ENCODE results near the gene BAD. TPM values are rescaled to one million over a fixed set of nuclear protein-coding genes. Genes with fewer than 3 reads are reported as not detected.

The BAD gene
- total and polyA plus RNA-seq, 2 of the 13 experiments (the other 11 are each of a cell fraction or from before 2014, with no cell fraction given) = 17.9 to 28.5 TPM

DNA sequence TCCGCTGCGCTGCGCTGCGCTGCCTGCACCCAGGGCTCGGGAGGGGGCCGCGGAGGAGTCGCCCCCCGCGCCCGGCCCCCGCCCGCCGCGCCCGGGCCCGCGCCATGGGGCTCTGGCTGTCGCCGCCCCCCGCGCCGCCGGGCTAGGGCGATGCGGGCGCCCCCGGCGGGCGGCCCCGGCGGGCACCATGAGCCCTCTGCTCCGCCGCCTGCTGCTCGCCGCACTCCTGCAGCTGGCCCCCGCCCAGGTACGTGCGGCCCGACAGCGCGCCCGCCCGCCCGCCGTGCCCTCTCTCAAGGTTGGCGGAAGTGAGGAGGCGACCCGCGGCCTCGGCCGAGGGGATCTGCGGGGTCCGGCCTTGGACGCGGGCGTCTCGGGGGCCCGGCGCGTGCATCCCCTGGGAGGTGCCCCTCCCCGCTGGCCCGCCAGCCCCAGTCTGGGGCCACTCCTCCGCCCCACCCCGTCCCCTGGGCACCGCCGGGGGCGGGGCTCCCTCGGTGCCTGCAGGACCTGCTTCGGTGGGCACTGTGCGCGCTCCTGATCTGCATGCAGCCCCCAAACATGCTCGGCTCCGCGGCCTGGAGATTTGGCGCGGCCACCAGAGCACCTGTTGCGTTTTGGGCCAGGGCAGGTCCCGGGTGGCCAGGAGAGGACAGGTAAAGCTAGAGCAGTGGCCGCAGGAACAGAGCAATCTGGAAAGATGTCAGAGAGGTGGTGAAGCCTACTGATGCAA is 49.7 kb downstream of the BAD start (continued):
- TF ChIP-seq, protein P1, sequence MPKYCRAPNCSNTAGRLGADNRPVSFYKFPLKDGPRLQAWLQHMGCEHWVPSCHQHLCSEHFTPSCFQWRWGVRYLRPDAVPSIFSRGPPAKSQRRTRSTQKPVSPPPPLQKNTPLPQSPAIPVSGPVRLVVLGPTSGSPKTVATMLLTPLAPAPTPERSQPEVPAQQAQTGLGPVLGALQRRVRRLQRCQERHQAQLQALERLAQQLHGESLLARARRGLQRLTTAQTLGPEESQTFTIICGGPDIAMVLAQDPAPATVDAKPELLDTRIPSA (CRISPR knock-in tag; IDR thresholded peaks at IDR 0.05; ENCODE audit: borderline replicate concordance) = no peak
- TF ChIP-seq, protein P2, sequence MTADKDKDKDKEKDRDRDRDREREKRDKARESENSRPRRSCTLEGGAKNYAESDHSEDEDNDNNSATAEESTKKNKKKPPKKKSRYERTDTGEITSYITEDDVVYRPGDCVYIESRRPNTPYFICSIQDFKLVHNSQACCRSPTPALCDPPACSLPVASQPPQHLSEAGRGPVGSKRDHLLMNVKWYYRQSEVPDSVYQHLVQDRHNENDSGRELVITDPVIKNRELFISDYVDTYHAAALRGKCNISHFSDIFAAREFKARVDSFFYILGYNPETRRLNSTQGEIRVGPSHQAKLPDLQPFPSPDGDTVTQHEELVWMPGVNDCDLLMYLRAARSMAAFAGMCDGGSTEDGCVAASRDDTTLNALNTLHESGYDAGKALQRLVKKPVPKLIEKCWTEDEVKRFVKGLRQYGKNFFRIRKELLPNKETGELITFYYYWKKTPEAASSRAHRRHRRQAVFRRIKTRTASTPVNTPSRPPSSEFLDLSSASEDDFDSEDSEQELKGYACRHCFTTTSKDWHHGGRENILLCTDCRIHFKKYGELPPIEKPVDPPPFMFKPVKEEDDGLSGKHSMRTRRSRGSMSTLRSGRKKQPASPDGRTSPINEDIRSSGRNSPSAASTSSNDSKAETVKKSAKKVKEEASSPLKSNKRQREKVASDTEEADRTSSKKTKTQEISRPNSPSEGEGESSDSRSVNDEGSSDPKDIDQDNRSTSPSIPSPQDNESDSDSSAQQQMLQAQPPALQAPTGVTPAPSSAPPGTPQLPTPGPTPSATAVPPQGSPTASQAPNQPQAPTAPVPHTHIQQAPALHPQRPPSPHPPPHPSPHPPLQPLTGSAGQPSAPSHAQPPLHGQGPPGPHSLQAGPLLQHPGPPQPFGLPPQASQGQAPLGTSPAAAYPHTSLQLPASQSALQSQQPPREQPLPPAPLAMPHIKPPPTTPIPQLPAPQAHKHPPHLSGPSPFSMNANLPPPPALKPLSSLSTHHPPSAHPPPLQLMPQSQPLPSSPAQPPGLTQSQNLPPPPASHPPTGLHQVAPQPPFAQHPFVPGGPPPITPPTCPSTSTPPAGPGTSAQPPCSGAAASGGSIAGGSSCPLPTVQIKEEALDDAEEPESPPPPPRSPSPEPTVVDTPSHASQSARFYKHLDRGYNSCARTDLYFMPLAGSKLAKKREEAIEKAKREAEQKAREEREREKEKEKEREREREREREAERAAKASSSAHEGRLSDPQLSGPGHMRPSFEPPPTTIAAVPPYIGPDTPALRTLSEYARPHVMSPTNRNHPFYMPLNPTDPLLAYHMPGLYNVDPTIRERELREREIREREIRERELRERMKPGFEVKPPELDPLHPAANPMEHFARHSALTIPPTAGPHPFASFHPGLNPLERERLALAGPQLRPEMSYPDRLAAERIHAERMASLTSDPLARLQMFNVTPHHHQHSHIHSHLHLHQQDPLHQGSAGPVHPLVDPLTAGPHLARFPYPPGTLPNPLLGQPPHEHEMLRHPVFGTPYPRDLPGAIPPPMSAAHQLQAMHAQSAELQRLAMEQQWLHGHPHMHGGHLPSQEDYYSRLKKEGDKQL (CRISPR knock-in tag; IDR thresholded peaks at IDR 0.05; ENCODE audit: low read depth) = no peak
- no peak for TF ChIP-seq NFE2 (CRISPR knock-in tag; IDR thresholded peaks at IDR 0.05)
- TF ChIP-seq ZNF574 (CRISPR knock-in tag; IDR thresholded peaks at IDR 0.05) = peak; percentile 63; the same call in 1 of the 2 replicates
- no peak for TF ChIP-seq ZNF782 (CRISPR knock-in tag; IDR thresholded peaks at IDR 0.05; ENCODE audit: borderline replicate concordance)
- no peak for TF ChIP-seq ZNF670 (CRISPR knock-in tag; IDR thresholded peaks at IDR 0.05; ENCODE audit: borderline replicate concordance)
- TF ChIP-seq AHDC1 (CRISPR knock-in tag; IDR thresholded peaks at IDR 0.05; ENCODE audit: borderline replicate concordance) = no peak
- TF ChIP-seq NR0B2 (CRISPR knock-in tag; IDR thresholded peaks at IDR 0.05) = no peak
- TF ChIP-seq CENPX (CRISPR knock-in tag; IDR thresholded peaks at IDR 0.05) = no peak
- peak; percentile 40 for TF ChIP-seq SRSF1 (optimal IDR thresholded peaks at IDR 0.05; ENCODE audit: low read depth, low read length)
- TF ChIP-seq, protein P3, sequence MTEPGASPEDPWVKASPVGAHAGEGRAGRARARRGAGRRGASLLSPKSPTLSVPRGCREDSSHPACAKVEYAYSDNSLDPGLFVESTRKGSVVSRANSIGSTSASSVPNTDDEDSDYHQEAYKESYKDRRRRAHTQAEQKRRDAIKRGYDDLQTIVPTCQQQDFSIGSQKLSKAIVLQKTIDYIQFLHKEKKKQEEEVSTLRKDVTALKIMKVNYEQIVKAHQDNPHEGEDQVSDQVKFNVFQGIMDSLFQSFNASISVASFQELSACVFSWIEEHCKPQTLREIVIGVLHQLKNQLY (CRISPR knock-in tag; IDR thresholded peaks at IDR 0.05) = 0 out of 2 replicates have a peak, but pooled peaks have one; percentile 12
- TF ChIP-seq SOX5 (CRISPR knock-in tag; IDR thresholded peaks at IDR 0.05; ENCODE audit: borderline replicate concordance) = peak; percentile 17; the same call in 1 of the 2 replicates
